ENCODE measurements around the gene EXOC2.

DNA sequence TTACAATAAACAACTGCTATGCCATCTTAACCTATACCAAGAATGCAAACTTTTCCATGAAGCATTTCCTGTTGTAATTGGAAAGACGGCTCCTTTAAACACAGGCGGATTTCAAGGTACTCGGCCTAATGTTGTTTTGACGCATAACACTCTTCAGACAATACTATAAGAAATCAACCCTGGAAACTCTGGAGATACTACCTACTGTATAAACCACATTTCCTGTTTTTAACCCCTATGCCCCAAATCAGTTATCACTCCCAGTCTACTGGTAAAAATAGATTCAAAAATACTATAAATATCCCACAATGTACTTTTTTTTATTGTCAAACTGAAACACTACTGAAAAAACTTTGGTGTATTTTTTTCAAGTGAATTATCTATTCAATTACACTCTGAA lies 183.3 kb downstream of the EXOC2 start:
- TF ChIP-seq, protein P1, sequence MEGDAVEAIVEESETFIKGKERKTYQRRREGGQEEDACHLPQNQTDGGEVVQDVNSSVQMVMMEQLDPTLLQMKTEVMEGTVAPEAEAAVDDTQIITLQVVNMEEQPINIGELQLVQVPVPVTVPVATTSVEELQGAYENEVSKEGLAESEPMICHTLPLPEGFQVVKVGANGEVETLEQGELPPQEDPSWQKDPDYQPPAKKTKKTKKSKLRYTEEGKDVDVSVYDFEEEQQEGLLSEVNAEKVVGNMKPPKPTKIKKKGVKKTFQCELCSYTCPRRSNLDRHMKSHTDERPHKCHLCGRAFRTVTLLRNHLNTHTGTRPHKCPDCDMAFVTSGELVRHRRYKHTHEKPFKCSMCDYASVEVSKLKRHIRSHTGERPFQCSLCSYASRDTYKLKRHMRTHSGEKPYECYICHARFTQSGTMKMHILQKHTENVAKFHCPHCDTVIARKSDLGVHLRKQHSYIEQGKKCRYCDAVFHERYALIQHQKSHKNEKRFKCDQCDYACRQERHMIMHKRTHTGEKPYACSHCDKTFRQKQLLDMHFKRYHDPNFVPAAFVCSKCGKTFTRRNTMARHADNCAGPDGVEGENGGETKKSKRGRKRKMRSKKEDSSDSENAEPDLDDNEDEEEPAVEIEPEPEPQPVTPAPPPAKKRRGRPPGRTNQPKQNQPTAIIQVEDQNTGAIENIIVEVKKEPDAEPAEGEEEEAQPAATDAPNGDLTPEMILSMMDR (conservative IDR thresholded peaks at IDR 0.05) = no peak
- TF ChIP-seq ZFX (IDR thresholded peaks at IDR 0.05) = no peak

Measured in C4-2B (cell line).